GM12873 (cell line): ENCODE results near the gene GSTO2.

Source experiments
- TF ChIP-seq, protein P1 (sequence below): IDR thresholded peaks from 2 replicates; pipeline ENCODE4 v1.5.1; 2012; ENCODE audit warnings: low read depth, mild to moderate bottlenecking, moderate library complexity, low read length, control low read depth; ENCODE audit not compliant: insufficient read depth; ENCODE audit errors: missing control alignments

The GSTO2 gene

DNA sequence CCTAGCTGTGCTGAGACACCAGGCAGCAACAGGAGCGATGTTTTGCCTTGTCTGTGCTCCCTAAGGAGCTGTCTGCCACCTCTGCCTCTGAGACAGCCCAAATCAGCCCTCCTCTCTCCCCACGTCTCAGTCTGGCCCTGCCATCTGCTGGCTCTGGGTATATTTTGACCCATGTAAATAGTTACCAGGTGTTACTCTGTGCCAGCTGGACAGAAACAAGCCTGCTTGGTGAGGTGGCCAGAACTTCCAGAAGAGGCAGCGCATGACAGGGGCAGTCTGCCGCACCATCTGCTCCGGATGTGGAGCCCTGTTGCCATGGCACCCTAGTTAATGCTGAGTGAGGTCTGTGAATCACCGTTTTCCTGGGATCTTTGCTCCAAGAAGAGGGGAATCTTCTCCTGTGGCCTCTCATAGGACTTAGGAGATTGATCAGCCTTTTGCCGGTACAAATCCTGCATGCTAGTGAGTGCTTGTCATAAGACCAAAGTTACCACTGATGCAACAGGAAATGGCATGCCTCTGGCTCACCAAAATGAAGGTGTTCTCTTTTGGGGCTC, 31.8 kb downstream of the GSTO2 start:
- TF ChIP-seq, protein P1, sequence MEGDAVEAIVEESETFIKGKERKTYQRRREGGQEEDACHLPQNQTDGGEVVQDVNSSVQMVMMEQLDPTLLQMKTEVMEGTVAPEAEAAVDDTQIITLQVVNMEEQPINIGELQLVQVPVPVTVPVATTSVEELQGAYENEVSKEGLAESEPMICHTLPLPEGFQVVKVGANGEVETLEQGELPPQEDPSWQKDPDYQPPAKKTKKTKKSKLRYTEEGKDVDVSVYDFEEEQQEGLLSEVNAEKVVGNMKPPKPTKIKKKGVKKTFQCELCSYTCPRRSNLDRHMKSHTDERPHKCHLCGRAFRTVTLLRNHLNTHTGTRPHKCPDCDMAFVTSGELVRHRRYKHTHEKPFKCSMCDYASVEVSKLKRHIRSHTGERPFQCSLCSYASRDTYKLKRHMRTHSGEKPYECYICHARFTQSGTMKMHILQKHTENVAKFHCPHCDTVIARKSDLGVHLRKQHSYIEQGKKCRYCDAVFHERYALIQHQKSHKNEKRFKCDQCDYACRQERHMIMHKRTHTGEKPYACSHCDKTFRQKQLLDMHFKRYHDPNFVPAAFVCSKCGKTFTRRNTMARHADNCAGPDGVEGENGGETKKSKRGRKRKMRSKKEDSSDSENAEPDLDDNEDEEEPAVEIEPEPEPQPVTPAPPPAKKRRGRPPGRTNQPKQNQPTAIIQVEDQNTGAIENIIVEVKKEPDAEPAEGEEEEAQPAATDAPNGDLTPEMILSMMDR = no peak

DNA sequence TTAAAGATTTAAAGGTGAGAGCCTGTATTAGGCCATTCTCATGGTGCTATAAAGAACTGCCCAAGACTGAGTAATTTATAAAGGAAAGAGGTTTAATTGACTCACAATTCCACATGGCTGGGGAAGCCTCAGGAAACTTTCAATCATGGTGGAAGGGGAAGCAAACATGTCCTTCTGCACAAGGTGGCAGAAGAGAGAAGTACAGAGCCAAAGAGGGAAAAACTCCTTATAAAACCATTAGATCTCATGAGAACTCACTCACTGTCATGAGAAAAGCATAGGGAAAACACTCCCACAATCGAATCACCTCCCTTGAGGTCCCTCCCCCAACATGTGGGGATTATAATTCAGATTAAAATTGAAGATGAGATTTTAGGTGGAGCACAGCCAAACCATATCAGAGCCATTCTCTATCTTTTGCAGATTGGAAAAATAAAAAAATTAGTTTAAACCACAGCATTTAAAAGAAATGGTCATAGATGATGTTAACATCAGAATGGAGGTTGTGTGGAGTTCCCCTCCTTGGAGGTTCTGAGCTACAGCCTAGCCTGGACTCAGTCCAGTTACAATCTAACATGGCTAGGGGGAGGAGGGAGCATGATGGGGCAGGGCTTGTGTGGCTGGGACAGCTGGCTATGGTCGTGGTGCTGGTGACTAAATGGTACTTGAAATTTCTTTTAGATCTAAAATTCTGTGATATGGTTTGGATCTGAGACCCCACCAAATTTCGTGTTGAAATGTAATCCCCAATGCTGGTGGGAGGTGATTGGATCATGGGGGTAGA, 33.1 kb downstream of the GSTO2 start:
- TF ChIP-seq, protein P1 = no peak

DNA sequence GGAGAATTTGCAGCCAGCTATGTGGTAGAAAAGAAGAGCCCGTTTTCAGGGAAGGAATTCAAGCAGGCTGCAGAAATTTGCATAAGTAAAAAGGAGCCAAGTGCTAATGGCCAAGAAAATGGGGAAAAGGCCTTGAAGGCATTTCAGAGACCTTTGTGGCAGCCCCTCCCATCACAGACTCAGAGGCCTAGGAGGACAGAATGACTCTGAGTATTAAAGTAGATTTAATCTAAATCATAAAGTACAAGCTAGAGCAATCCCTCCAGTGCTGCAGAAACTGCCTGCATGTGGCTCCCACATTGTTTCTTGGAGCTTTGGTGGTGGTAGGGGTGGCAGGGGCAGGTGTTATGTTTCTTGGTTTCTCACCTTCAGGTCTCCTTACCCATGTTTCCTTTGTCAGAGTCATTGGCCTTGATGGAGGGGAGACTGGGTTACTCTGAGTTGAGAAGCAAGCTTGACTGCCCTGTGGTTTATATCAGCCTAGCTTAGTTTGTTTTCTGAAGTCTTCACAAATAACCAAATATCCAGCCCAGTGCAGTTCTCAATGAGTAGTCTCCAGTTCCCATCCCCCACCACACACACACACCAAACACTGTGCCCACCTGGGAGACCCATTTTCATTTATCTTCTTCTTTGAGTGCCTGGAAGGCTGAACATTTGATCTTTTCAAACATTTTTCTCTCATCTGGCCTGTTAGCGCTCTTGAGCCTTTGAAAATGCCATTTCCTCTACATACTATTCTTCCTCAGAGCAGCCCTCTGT, 34.8 kb downstream of the GSTO2 start:
- TF ChIP-seq, protein P1 = no peak

DNA sequence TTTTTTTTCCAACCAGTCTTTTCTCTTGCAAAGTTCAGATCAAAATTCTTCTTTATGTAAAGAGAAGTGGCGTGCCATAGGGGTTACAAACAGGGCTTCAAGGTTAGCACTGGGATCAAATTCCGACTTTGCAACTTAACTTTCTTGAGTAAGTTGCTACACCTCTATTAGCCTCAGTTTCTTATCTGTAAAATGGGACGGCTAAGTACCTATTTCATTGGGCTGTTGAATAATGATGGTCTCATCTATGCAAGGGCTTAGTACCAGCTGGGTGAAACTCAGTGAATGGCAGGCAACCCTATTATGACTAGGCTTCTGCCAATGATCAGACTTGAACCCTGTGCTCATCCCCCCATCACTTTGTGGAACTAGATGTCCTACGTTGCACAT, 35.4 kb downstream of the GSTO2 start:
- TF ChIP-seq, protein P1 = no peak

DNA sequence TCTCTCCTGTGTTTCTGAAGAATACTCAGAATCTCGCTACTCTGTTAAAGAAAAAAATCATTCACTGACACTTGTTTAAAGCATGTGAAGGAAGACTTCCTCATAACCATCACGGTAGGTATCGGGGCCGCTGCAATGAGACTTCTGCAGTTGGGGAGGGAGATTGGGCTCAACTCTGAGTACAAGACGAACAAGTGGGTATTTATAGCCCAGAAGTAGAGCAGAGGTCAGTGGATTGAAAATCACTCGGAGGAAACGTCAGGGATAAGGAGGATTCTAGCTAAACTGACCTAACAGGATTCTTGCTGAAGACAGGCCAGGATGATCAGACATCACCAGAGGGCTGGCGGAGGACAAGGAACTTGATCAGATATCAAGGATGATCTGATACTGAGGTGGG, 35.9 kb downstream of the GSTO2 start:
- TF ChIP-seq, protein P1 = no peak

DNA sequence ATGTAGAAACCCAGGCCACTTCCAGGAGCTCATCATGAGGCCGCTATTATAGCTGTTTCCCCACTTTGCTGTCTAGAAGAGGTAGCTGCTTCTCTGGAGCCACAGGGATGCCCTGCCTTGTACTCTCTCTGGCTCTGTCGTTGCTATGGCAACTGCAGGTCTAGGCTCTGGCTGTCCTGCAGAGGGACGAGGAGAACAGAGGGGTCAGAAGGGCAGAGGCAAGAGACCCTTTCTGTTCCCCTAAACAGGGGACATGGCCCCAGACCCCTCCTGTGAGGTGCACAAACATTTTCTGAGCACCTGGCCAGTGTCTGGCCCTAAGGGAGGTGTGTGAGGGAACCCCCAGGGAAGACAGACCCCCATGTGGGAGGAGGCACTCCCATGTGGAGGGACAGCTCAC, 37.9 kb downstream of the GSTO2 start:
- TF ChIP-seq, protein P1 = no peak
